Activated T-cell treated with anti-CD3 and anti-CD28 coated beads, Interleukin-2, amount 50 U/mL, for 72 hours (primary cell): ENCODE measurements around the gene PTPN6. TPM values are rescaled to one million over a fixed set of nuclear protein-coding genes. Genes with fewer than 3 reads are reported as not detected.

Experiments used
- ATAC-seq, 2 donors: fragments of 150-1000 bp; cut with Tn5 transposase; replicated peaks in 1 of 2; 2 replicates each; pipeline ENCODE4 v1.10.0; 2021; ENCODE audit warnings: moderate library complexity in 2 of 2, mild to moderate bottlenecking in 1 of 2
- DNase-seq, 2 donors: peaks; one replicate each; pipeline ENCODE4 v3.0.0; 2021 to 2022; ENCODE audit warnings: mixed read lengths in 1 of 2
- H3K27ac Mint-ChIP-seq: one replicate; pipeline ENCODE4 v1.8.0; 2022; ENCODE audit warnings: mild to moderate bottlenecking, moderate library complexity, mixed read lengths
- H3K27me3 Mint-ChIP-seq: one replicate; pipeline ENCODE4 v1.8.0; 2022; ENCODE audit warnings: low read depth, mixed read lengths
- H3K36me3 Mint-ChIP-seq, 2 donors: one replicate each; pipeline ENCODE4 v1.8.0; 2022; ENCODE audit warnings: mixed read lengths in 2 of 2, mild to moderate bottlenecking in 1 of 2; ENCODE audit not compliant: insufficient read depth in 2 of 2
- H3K4me1 Mint-ChIP-seq: one replicate; pipeline ENCODE4 v1.8.0; 2022; ENCODE audit warnings: low read depth, mixed read lengths
- H3K4me3 Mint-ChIP-seq, 2 donors: one replicate each; pipeline ENCODE4 v1.8.0; 2022; ENCODE audit warnings: mild to moderate bottlenecking in 2 of 2, mixed read lengths in 2 of 2, moderate library complexity in 2 of 2
- H3K9me3 Mint-ChIP-seq, 2 donors: one replicate each; pipeline ENCODE4 v1.8.0; 2022; ENCODE audit warnings: mixed read lengths in 2 of 2
- total RNA-seq, 2 donors: library from RNA; stranded (reverse); gene quantifications; one replicate each; pipeline ENCODE4 v1.2.3, GENCODE V29; 2022

The PTPN6 gene
- total RNA-seq, 2 donors from 2014 or later = 238 to 313 TPM

DNA sequence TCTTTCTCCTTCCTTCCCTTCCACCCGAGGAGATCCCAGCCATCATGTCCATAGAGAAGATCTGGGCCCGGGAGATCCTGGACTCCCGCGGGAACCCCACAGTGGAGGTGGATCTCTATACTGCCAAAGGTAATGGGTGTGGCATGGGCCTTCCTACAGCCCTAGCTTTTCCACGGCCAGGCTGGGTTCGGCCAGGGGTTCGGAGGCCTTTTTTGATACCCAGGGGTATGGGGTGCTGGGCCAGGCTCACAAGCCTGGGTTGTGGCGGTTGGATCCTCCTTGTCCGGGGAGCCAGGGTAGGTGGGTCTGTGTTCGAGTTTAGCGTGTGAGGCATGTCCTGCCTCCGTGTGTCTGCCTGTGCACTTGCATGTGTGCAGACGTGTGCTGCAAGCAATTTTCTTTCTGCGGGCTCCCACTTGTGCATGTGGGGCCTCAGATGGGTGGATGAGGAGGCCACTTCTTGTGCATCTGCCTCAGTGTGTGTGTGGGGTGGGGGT lies 35.3 kb upstream of the PTPN6 start:
- H3K9me3 Mint-ChIP-seq = no peaks in the 10 kb centered on the region
- peaks cover 3 to 13% of the 10 kb centered on the region in 2 donors for H3K36me3 Mint-ChIP-seq
- no peak for DNase-seq
- no peaks in the 10 kb centered on the region for H3K27me3 Mint-ChIP-seq
- peak overlapping the region; percentile 99 for H3K4me3 Mint-ChIP-seq
- ATAC-seq = no peak
- peaks cover 53% of the 10 kb centered on the region for H3K4me1 Mint-ChIP-seq
- peak overlapping the region; percentile 14 for H3K27ac Mint-ChIP-seq

DNA sequence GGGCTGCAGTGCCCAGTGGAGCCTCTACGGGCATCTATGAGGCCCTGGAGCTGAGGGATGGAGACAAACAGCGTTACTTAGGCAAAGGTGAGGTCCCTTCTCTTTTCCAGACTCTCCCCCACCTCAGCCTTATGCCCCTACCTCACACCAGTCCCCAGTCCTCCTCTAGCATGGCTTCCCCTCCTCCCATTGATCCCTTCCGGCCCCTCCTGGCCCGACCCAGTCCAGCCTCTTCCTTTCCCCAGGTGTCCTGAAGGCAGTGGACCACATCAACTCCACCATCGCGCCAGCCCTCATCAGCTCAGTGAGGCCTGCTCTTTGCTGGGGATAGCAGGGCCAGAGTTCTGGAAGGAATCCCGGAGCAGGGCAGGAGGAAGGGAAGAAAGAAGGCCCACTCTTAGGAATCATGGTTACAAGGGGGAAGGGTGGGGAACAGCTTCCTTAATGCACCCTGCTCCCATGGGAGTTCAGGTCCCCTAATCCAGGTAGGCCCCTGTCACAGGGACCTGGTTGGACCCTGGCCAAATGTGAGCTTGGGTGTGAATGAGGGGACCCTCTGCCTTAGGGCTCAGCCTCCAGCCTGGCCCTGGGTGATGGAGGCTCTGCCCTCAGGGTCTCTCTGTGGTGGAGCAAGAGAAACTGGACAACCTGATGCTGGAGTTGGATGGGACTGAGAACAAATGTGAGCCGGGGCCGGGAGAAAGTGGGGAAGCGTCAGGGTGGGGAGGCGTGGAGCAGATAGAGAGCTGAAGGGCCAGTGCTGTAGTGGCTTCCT lies 34.5 kb upstream of the PTPN6 start:
- Mint-ChIP-seq H3K27me3 (no peaks in the 10 kb centered on the region), H3K4me1 (peaks cover 53% of the 10 kb centered on the region), H3K27ac (no peak overlapping the region), H3K36me3 (peaks cover 3 to 13% of the 10 kb centered on the region in 2 donors), H3K4me3 (peak overlapping the region in 1 of 2 donors; percentile 99), H3K9me3 (no peaks in the 10 kb centered on the region)
- DNase-seq (no peak), ATAC-seq (no peak)

- no peaks in the 10 kb centered on the region for H3K27me3 Mint-ChIP-seq
- DNase-seq (no peak), ATAC-seq (no peak)
- no peak overlapping the region for H3K27ac Mint-ChIP-seq
- peaks cover 51% of the 10 kb centered on the region for H3K4me1 Mint-ChIP-seq
- H3K4me3 Mint-ChIP-seq = no peak overlapping the region
- H3K36me3 Mint-ChIP-seq = peaks cover 7 to 13% of the 10 kb centered on the region in 2 donors
- no peaks in the 10 kb centered on the region for H3K9me3 Mint-ChIP-seq
These were observed 33.5 kb upstream of the PTPN6 start for GRCh38 chr12:6917491-6918231.

GRCh38 chr12:6919588-6919987 lies 31.6 kb upstream of the PTPN6 start:
- Mint-ChIP-seq H3K36me3 (peaks cover 7 to 13% of the 10 kb centered on the region in 2 donors), H3K4me1 (peaks cover 44% of the 10 kb centered on the region), H3K27me3 (no peaks in the 10 kb centered on the region), H3K4me3 (no peak overlapping the region), H3K27ac (peak overlapping the region; percentile 30), H3K9me3 (no peaks in the 10 kb centered on the region)
- no peak for DNase-seq
- no peak for ATAC-seq

- DNase-seq (no peak), ATAC-seq (no peak)
- no peaks in the 10 kb centered on the region for H3K9me3 Mint-ChIP-seq
- peaks cover 41% of the 10 kb centered on the region for H3K4me1 Mint-ChIP-seq
- peaks cover 7 to 13% of the 10 kb centered on the region in 2 donors for H3K36me3 Mint-ChIP-seq
- H3K4me3 Mint-ChIP-seq = no peak overlapping the region
- H3K27me3 Mint-ChIP-seq = no peaks in the 10 kb centered on the region
- no peak overlapping the region for H3K27ac Mint-ChIP-seq
These were observed 29.6 kb upstream of the PTPN6 start for GRCh38 chr12:6921539-6921938.

- Mint-ChIP-seq H3K27me3 (no peaks in the 10 kb centered on the region), H3K36me3 (peaks cover 7 to 16% of the 10 kb centered on the region in 2 donors), H3K27ac (peak overlapping the region; percentile 63), H3K4me1 (peaks cover 42% of the 10 kb centered on the region), H3K4me3 (no peak overlapping the region), H3K9me3 (no peaks in the 10 kb centered on the region)
- ATAC-seq (no peak), DNase-seq (no peak)
These were observed 28.9 kb upstream of the PTPN6 start for GRCh38 chr12:6921996-6922946.

GRCh38 chr12:6923003-6923732 lies 28.0 kb upstream of the PTPN6 start:
- Mint-ChIP-seq H3K9me3 (no peaks in the 10 kb centered on the region), H3K27ac (no peak overlapping the region), H3K27me3 (no peaks in the 10 kb centered on the region), H3K4me1 (peaks cover 44% of the 10 kb centered on the region), H3K4me3 (no peak overlapping the region), H3K36me3 (peaks cover 7 to 16% of the 10 kb centered on the region in 2 donors)
- no peak for ATAC-seq
- no peak for DNase-seq

GRCh38 chr12:6923851-6924250 lies 27.3 kb upstream of the PTPN6 start:
- H3K4me1 Mint-ChIP-seq = peaks cover 49% of the 10 kb centered on the region

GRCh38 chr12:6925239-6925539 lies 26.0 kb upstream of the PTPN6 start:
- Mint-ChIP-seq H3K36me3 (peaks cover 5 to 11% of the 10 kb centered on the region in 2 donors), H3K9me3 (no peaks in the 10 kb centered on the region), H3K27me3 (no peaks in the 10 kb centered on the region), H3K4me1 (peaks cover 51% of the 10 kb centered on the region), H3K27ac (peak overlapping the region; percentile 48), H3K4me3 (peak overlapping the region; percentile 76 to 77)
- DNase-seq (no peak), ATAC-seq (no peak)

More at GRCh38 chr12:6923851-6924250, 27.3 kb upstream of the PTPN6 start:
- no peak overlapping the region for H3K4me3 Mint-ChIP-seq
- no peak overlapping the region for H3K27ac Mint-ChIP-seq
- H3K27me3 Mint-ChIP-seq = no peaks in the 10 kb centered on the region
- H3K9me3 Mint-ChIP-seq = no peaks in the 10 kb centered on the region
- no peak for ATAC-seq
- peaks cover 8 to 20% of the 10 kb centered on the region in 2 donors for H3K36me3 Mint-ChIP-seq
- no peak for DNase-seq

DNA sequence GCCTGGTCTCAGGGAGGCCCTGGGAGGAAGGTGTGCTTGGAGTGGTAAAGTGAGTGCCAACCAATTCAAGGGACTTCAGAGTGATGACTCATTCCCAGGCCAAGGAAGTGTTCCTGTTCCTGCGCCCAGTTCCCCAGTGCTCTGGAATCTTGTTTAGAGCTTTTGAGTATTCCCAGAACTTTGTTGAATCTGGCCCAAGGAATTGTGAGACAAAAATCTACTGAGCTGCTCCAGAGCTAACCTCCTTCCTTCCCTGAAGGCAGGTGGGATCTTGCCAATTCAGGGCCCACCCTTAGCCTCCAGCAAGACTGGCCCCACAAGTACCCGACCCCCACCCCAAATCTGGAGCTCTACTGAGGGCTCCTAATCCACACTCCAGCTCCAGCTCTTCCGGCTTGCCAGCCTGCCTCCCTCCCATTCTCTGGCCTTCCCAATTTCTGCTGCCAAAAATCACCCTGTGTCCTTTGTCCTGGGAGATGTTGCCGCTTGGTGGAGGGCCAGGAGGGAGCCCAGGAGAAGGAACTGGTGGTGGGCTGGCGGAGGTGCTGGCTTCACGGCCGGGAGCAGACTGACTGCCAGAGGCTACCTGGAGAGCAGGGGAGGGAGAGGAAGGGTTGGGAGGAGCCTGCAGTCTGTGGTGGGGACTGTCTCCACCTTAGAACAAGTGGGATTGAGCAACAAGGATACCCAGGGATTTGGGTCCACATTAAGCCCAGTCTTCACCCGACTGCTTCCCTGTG lies 25.4 kb upstream of the PTPN6 start:
- peaks cover 55% of the 10 kb centered on the region for H3K4me1 Mint-ChIP-seq
- H3K27me3 Mint-ChIP-seq = no peaks in the 10 kb centered on the region
- peaks cover 5 to 11% of the 10 kb centered on the region in 2 donors for H3K36me3 Mint-ChIP-seq
- H3K9me3 Mint-ChIP-seq = no peaks in the 10 kb centered on the region
- peak overlapping the region; percentile 26 for H3K27ac Mint-ChIP-seq
- no peak for ATAC-seq
- DNase-seq = no peak
- H3K4me3 Mint-ChIP-seq = peak overlapping the region; percentile 16 to 95

DNA sequence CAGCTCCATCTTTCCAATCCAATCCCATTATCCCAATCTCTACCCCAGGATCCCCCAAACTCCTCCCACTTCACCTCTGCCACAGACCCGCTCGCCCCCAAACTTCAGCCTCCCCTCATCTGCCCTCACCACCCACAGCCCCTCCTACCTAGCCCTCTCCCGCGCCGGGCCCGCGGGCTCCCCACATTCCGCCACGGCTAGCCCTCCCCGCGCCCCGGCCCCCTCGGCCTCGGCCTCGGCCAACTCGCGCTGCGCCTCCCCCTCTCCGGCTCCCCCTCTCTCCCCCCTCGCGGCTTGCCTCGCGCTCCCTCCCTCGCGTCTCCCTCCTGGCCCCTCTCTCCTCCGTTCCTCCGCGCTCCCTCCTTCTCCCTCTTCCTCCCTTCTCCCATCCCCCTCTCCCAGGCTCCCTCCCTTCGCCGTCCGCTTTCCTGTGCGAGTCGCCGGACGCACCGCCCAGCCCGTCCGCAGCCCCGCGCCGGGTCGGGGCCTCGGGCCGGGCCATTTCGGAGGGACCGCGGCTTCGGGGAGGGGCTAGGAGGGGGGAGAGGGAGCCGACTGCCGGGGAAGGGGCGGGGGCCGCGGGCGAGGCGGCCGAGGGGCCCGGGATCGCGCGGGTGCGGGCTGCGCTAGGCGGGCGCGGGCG lies 23.7 kb upstream of the PTPN6 start, which contains the start of gene ATN1:
ATN1 (plus strand) TSS at position 581 of the 643 bp plus-strand sequence. CDS start 6,043 bp downstream, outside the sequence.
- peak within 1 kb of the TSS; percentile 99 for H3K27ac Mint-ChIP-seq
- ATAC-seq (peak; percentile 50 to 59), DNase-seq (peak; percentile 59 to 62)
- H3K27me3 Mint-ChIP-seq = no peaks in the 10 kb centered on the region
- H3K4me3 Mint-ChIP-seq = peak within 1 kb of the TSS; percentile 94 to 96
- H3K36me3 Mint-ChIP-seq = peaks cover 2 to 11% of the 10 kb centered on the region in 2 donors
- H3K9me3 Mint-ChIP-seq = no peaks in the 10 kb centered on the region
- H3K4me1 Mint-ChIP-seq = peaks cover 69% of the 10 kb centered on the region
